HG03558 (cell line): ENCODE data around the gene RAB11FIP5.

Experiments
- ATAC-seq: cut with Tn5 transposase; IDR thresholded peaks from one replicate; pipeline ENCODE4 v1.9.1; 2021; ENCODE audit warnings: moderate number of reproducible peaks; ENCODE audit not compliant: unreplicated experiment; ENCODE audit errors: extremely low read depth

RAB11FIP5 gene

GRCh38 chr2:73087311-73087710, 25.4 kb downstream of the RAB11FIP5 start:
- no peak for ATAC-seq

GRCh38 chr2:73085691-73086090, 27.1 kb downstream of the RAB11FIP5 start:
- peak; percentile 83 for ATAC-seq

- ATAC-seq, result no peak
These were observed 27.8 kb downstream of the RAB11FIP5 start for GRCh38 chr2:73084971-73085370.

- no peak for ATAC-seq
These were observed 28.6 kb downstream of the RAB11FIP5 start for GRCh38 chr2:73083886-73084800.

GRCh38 chr2:73082523-73083410, 30.0 kb downstream of the RAB11FIP5 start:
- ATAC-seq, result no peak

- ATAC-seq, result no peak
These were observed 31.5 kb downstream of the RAB11FIP5 start for GRCh38 chr2:73081181-73081671.

GRCh38 chr2:73080321-73081131, 32.2 kb downstream of the RAB11FIP5 start:
- ATAC-seq, result no peak

- no peak for ATAC-seq
These were observed 33.1 kb downstream of the RAB11FIP5 start for GRCh38 chr2:73079636-73080035.

- ATAC-seq, result no peak
These were observed 34.0 kb downstream of the RAB11FIP5 start for GRCh38 chr2:73078457-73079411.

GRCh38 chr2:73077424-73077795, 35.3 kb downstream of the RAB11FIP5 start:
- ATAC-seq, result no peak

GRCh38 chr2:73076701-73077423, 35.9 kb downstream of the RAB11FIP5 start:
- no peak for ATAC-seq

GRCh38 chr2:73075477-73076373, 37.0 kb downstream of the RAB11FIP5 start:
- no peak for ATAC-seq

- ATAC-seq, result no peak
These were observed 38.4 kb downstream of the RAB11FIP5 start for GRCh38 chr2:73074110-73075069.

- ATAC-seq, result no peak
These were observed 40.3 kb downstream of the RAB11FIP5 start for GRCh38 chr2:73072416-73072815.

- ATAC-seq, result no peak
These were observed 40.7 kb downstream of the RAB11FIP5 start for GRCh38 chr2:73072129-73072395.

- peak; percentile 78 for ATAC-seq
These were observed 41.2 kb downstream of the RAB11FIP5 start, which contains the start of gene SFXN5 for GRCh38 chr2:73071360-73072128. SFXN5 (minus strand) TSS chr2:73071712; CDS start chr2:73071705, 7 bp downstream.
